ES-I3 (cell line): ENCODE measurements around the gene KYAT1.
A peak's percentile ranks its signal among the peaks of the same experiment; 100 is the strongest.

Experiments
- H3K36me3 ChIP-seq: 2 replicates; pipeline ENCODE4 v1.6.1; 2013; ENCODE audit warnings: mild to moderate bottlenecking, low read length, control low read depth, moderate library complexity; ENCODE audit not compliant: insufficient read depth
- H3K4me1 ChIP-seq: 2 replicates; pipeline ENCODE4 v1.6.1; 2013; ENCODE audit warnings: mild to moderate bottlenecking, control low read depth, low read length; ENCODE audit not compliant: insufficient read depth
- H3K9ac ChIP-seq: 2 replicates; pipeline ENCODE4 v1.6.1; 2013; ENCODE audit warnings: low read depth, mild to moderate bottlenecking, low read length, moderate library complexity
- H3K9me3 ChIP-seq: 2 replicates; pipeline ENCODE4 v1.6.1; 2013; ENCODE audit warnings: mild to moderate bottlenecking, low read length, moderate library complexity; ENCODE audit not compliant: control insufficient read depth, insufficient read depth

The KYAT1 gene

GRCh38 chr9:128828719-128829452 lies 52.9 kb downstream of the KYAT1 start:
- H3K9me3 ChIP-seq = no peaks in the 10 kb centered on the region
- peak overlapping the region; percentile 82 for H3K9ac ChIP-seq
- no peaks in the 10 kb centered on the region for H3K4me1 ChIP-seq
- peaks cover 16% of the 10 kb centered on the region; the same call in 1 of the 2 replicates for H3K36me3 ChIP-seq

GRCh38 chr9:128828267-128828666 lies 53.5 kb downstream of the KYAT1 start:
- H3K36me3 ChIP-seq = peaks cover 13% of the 10 kb centered on the region; the same call in 1 of the 2 replicates
- no peak overlapping the region for H3K9ac ChIP-seq

DNA sequence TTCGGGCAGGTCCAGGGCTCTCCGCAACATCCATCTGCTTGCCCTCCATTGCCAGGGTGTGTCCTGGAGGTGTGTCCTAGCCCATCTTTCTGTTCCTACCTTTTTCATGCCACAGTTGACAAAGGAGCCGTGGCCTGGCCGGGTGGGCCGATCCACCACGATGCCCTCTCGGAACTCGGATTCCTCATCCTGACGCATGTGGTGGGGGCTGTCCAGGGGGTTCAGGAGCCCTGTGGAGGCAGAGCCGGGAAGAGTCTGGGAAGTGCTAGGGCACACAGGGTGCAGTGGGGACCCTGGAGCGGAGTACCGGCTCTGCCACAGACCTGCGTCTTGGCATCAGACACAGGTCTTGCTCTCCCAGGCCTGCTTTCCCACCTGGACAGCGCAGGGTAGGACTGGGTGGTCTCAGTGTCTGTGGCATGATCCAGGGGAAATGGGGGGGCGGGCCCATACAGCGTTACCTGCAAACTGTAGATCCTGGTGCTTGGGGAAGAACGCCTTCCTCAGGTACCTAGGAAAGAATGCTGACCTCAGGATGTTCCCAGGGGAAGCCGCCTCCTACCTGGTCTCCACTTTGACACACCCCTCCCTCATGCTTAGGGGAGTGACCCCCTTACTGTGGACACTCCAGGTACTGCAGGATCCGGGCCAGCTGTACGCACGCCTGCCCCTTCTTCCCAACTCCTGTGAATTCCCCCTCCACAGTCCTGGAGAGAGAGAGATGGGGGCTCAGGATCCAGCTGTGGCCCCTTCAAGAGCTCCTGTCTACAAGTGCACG lies 55.6 kb downstream of the KYAT1 start:
- H3K4me1 ChIP-seq = no peaks in the 10 kb centered on the region
- no peaks in the 10 kb centered on the region for H3K9me3 ChIP-seq
- H3K9ac ChIP-seq = no peak overlapping the region
- H3K36me3 ChIP-seq = peaks cover 17% of the 10 kb centered on the region

More at GRCh38 chr9:128828267-128828666, 53.5 kb downstream of the KYAT1 start:
- Histone ChIP-seq H3K4me1 (no peaks in the 10 kb centered on the region), H3K9me3 (no peaks in the 10 kb centered on the region)

GRCh38 chr9:128824911-128825310 lies 56.8 kb downstream of the KYAT1 start:
- Histone ChIP-seq H3K4me1 (no peaks in the 10 kb centered on the region), H3K36me3 (peaks cover 17% of the 10 kb centered on the region), H3K9me3 (no peaks in the 10 kb centered on the region), H3K9ac (no peak overlapping the region)

DNA sequence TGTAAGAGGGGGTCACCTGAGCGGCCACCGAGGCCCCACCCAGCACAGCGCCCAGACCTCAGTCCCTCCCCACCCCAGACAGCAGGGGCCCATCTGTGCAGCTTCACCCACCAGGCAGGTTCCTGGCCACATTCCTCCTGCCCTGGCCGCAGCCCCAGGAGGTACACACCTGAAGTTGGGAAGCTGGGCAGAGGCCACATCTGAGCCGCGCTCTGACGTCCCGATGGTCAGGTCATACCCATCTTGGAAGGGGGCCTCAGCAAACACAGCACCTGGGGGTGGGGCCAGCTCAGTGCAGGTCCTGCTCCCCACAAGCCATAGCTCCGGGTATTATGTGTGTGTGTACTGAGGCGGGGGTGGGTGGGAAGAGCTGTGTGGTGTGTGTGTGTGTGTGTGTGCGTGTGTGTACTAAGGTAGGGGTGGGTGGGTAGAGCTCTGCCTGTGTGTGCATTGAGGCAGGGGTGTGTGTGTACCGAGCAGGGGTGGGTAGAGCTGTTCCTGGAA lies 57.8 kb downstream of the KYAT1 start:
- Histone ChIP-seq H3K9ac (no peak overlapping the region), H3K36me3 (peaks cover 17% of the 10 kb centered on the region), H3K9me3 (no peaks in the 10 kb centered on the region), H3K4me1 (no peaks in the 10 kb centered on the region)

DNA sequence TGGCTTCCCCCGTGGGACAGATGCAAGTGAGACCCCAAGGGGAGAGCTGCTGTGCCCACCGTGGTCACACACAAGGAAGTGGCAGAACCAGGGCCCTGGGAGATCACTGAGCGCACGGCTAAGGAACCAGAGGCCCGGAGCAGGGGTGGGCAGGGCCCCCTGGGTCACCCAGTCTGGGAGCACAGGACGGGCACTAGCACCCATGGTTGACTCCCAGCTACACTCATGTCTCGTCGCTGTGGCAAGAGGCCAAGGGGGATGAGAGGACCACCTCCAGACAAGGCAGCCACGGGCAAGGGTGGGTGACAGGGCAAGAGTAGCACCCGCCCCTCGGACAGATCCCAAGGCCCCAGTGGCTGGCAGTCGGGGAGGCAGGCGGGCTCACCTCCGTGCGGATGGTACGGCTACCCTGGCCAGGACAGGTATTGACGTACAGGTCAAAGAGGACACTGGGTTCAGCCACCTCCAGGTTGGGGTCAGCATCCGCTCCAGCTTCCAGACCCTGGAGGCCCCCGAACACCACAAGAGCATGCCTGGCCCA lies 58.3 kb downstream of the KYAT1 start:
- Histone ChIP-seq H3K4me1 (no peaks in the 10 kb centered on the region), H3K9ac (no peak overlapping the region), H3K36me3 (peaks cover 17% of the 10 kb centered on the region), H3K9me3 (no peaks in the 10 kb centered on the region)

GRCh38 chr9:128822407-128823042 lies 59.2 kb downstream of the KYAT1 start:
- no peaks in the 10 kb centered on the region for H3K4me1 ChIP-seq
- no peak overlapping the region for H3K9ac ChIP-seq
- peaks cover 17% of the 10 kb centered on the region for H3K36me3 ChIP-seq
- no peaks in the 10 kb centered on the region for H3K9me3 ChIP-seq

DNA sequence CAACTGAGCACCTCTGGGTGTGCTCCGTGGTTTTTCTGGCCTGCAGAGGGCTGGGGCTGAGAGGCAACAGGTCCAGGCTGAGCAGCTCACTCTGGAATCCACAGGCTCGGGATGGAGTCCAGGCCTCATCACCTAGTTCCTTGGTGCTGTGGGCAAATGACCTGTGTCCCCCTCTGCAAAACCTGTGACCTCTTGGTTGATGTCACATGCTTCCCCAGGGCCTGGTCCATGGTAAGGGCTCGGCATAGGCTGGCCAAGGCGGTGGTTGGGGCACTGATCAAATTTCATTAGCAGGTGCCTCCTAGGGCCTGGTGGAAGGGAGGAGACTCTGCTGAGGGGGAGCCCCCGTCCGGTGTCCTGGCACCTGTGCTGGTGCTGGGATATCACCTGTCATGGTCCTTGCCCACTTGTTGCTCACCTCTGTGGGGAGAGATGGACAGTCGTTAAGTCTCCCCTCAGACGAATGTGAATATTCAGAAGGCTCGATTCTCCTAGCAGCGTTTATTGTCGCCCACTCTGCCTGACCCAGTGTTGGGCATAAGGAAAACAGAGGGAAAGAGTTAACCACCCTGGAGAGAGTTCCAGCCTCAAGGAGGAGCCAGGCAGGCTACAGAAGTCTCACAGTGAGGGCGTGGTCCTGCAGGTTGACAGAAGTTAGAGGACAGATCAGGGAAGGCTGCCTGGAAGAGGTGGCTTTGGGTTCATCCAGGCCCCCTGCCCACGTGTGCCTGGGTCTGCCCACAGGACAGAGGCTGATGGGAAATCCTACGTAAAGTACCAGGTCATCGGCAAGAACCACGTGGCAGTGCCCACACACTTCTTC lies 60.0 kb downstream of the KYAT1 start:
- Histone ChIP-seq H3K36me3 (peaks cover 17% of the 10 kb centered on the region), H3K4me1 (no peaks in the 10 kb centered on the region)

DNA sequence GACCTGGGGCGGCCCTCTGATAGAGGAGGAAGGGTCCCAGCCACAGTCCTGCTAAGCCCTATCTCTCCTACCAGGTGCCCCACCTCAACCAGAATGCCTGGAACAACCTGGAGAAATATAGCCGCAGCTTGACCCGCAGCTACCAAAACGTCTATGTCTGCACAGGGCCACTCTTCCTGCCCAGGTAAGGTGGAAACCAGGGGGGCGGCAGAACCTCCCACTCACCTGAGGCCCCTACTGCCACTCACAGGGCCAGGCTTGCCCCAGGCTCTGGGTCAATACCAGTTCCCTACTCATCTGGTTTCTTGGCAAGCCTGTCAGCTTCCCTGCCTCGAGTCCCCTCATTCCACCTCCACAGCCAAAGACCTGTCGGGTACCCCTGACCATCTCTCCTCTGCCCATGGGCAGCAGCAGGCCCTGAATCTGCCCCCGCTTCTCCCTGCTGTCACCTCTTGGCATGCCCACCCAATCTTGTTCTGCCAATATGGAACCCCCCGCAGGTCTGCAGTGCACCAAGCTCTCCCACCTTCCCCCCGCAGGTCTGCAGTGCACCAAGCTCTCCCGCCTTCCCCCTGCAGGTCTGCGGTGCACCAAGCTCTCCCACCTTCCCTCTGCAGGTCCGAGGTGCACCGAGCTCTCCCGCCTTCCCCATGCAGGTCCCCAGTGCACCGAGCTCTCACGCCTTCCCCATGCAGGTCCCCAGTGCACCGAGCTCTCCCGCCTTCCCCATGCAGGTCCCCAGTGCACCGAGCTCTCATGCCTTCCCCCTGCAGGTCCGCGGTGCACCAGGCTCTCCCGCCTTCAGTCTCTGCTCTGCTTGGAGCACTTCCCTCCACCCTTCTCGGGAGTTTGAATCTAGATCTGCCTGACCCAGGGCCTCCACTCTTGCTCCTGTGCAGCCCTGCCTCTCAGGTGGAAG lies 60.8 kb downstream of the KYAT1 start:
- Histone ChIP-seq H3K36me3 (peaks cover 17% of the 10 kb centered on the region), H3K9me3 (no peaks in the 10 kb centered on the region), H3K9ac (no peak overlapping the region), H3K4me1 (no peaks in the 10 kb centered on the region)

More for the DNA sequence above, 60.0 kb downstream of the KYAT1 start:
- H3K9me3 ChIP-seq = no peaks in the 10 kb centered on the region
- H3K9ac ChIP-seq = no peak overlapping the region

DNA sequence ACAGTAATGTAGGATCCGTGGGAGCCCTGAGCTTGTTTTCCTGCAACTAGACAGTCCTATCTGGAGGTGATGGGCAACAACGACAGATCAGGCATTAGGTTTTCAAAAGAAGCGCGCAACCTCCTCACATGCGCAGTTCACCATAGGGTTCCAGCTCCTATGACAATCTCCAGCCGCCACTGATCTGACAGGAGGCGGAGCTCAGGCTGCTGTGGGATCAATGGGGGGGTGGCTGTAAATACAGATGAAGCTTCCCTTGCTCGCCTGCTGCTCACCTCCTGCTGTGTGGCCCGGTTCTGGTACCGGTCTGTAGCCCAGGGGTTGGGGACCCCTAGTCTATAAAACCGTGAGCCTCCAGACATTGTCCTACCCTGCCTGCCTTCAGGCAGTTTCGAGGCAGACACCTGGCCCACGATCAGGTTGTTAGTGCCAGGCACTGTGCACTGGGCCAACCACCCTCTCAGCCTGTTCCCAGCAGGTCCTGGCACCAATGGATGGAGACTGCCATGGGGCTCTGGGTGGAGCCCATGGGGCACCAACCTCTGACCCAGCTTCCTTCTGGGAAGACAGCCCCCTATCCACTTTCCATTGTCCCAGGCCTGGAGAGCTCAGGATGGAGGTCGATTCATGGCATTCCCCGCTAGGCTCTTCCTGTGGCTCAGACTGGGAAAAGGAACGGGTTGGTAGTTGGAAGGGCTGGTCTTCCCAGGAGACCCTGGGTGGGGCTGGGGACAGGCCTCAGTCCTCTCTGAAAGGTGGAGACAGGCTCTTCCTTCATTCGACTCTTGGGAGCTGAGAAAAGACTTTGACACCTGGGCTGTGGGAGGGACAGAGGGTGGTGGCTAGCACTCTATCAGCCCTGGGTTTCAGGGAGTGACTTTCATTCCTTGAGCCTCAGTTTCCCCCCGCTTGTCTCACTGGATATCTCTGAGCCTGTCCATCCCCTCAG lies 61.8 kb downstream of the KYAT1 start:
- Histone ChIP-seq H3K4me1 (no peaks in the 10 kb centered on the region), H3K9me3 (no peaks in the 10 kb centered on the region), H3K36me3 (peaks cover 13% of the 10 kb centered on the region), H3K9ac (no peak overlapping the region)

DNA sequence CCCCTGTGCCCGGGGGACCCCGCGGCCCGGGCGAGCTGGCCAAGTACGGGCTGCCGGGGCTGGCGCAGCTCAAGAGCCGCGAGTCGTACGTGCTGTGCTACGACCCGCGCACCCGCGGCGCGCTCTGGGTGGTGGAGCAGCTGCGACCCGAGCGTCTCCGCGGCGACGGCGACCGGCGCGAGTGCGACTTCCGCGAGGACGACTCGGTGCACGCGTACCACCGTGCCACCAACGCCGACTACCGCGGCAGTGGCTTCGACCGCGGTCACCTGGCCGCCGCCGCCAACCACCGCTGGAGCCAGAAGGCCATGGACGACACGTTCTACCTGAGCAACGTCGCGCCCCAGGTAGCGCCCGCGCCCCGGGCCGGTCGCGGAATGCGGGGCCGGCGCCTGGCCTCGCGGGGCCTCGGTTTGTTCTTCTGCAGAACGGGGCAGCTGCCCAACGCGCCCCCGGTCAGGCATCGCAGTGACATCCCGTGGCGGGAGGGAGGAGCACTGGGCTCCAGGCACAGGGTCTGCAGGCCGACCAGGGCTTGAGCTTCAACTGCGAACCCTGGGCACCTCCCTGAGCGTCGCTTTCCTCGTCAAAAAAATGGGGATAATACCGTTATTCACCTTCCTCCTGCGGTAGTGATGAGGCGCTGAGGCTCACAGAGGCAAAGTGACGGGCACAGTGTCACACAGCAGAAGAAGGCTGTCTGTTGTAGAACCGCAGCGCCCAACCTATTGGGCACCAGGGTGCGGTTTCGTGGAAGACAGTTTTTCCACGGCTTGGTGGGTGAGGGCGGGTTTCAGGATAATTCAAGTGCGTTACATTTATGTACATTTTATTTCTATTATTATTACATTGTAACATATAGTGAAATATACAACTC lies 62.7 kb downstream of the KYAT1 start:
- H3K36me3 ChIP-seq = peaks cover 7% of the 10 kb centered on the region
- H3K9me3 ChIP-seq = no peaks in the 10 kb centered on the region
- no peaks in the 10 kb centered on the region for H3K4me1 ChIP-seq
- peak overlapping the region; percentile 74 for H3K9ac ChIP-seq
